HG03565 (cell line): ENCODE measurements around the gene COASY.
"Not testable (repeated sequence)": the region's sequence is repeated elsewhere in the genome, so short reads cannot be mapped to it uniquely, and the experiment has no call there.

Experiments used
- ATAC-seq: cut with Tn5 transposase; IDR thresholded peaks from one replicate; pipeline ENCODE4 v1.9.1; 2021; ENCODE audit warnings: mild to moderate bottlenecking, moderate library complexity; ENCODE audit not compliant: unreplicated experiment

The COASY gene

GRCh38 chr17:42531455-42532354, 30.2 kb upstream of the COASY start:
- no peak for ATAC-seq

GRCh38 chr17:42535155-42536047, 26.5 kb upstream of the COASY start:
- ATAC-seq = no peak

GRCh38 chr17:42536048-42536371, 25.9 kb upstream of the COASY start, which contains the start of gene NAGLU:
Gene NAGLU (plus strand): TSS chr17:42536241. CDS start chr17:42536273, 32 bp downstream.
- peak; percentile 73 for ATAC-seq

- peak; percentile 39 for ATAC-seq
Measured at GRCh38 chr17:42536372-42537155, 25.4 kb upstream of the COASY start.

- ATAC-seq = no peak
Measured at GRCh38 chr17:42537156-42537805, 24.7 kb upstream of the COASY start.

GRCh38 chr17:42537826-42538451, 24.0 kb upstream of the COASY start:
- no peak for ATAC-seq

GRCh38 chr17:42538482-42538881, 23.5 kb upstream of the COASY start:
- ATAC-seq = no peak

GRCh38 chr17:42540558-42540957, 21.4 kb upstream of the COASY start:
- ATAC-seq = not testable (repeated sequence)

- no peak for ATAC-seq
Measured at GRCh38 chr17:42541041-42541833, 20.7 kb upstream of the COASY start.

GRCh38 chr17:42543190-42544079, 18.5 kb upstream of the COASY start:
- no peak for ATAC-seq

GRCh38 chr17:42544874-42545283, 17.1 kb upstream of the COASY start:
- no peak for ATAC-seq

GRCh38 chr17:42545755-42546505, 16.0 kb upstream of the COASY start:
- not testable (repeated sequence) for ATAC-seq

- no peak for ATAC-seq
Measured at GRCh38 chr17:42547001-42547461, 14.9 kb upstream of the COASY start.

GRCh38 chr17:42547698-42548069, 14.3 kb upstream of the COASY start:
- no peak for ATAC-seq

GRCh38 chr17:42548070-42548837, 13.7 kb upstream of the COASY start:
- ATAC-seq = no peak

- ATAC-seq = no peak
Measured at GRCh38 chr17:42548993-42549755, 12.8 kb upstream of the COASY start.
